Activated gamma-delta T cell treated with anti-CD3 and anti-CD28 coated beads, Interleukin-2, amount 50 U/mL, for 16 hours (primary cell): ENCODE data around the gene DCUN1D3.
"Not testable (repeated sequence)": the region's sequence is repeated elsewhere in the genome, so short reads cannot be mapped to it uniquely, and the experiment has no call there.

Source experiments
- DNase-seq: peaks from one replicate; pipeline ENCODE4 v3.0.0-alpha.2; 2020; ENCODE audit warnings: low read depth

The DCUN1D3 gene, protein sequence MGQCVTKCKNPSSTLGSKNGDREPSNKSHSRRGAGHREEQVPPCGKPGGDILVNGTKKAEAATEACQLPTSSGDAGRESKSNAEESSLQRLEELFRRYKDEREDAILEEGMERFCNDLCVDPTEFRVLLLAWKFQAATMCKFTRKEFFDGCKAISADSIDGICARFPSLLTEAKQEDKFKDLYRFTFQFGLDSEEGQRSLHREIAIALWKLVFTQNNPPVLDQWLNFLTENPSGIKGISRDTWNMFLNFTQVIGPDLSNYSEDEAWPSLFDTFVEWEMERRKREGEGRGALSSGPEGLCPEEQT

DNA sequence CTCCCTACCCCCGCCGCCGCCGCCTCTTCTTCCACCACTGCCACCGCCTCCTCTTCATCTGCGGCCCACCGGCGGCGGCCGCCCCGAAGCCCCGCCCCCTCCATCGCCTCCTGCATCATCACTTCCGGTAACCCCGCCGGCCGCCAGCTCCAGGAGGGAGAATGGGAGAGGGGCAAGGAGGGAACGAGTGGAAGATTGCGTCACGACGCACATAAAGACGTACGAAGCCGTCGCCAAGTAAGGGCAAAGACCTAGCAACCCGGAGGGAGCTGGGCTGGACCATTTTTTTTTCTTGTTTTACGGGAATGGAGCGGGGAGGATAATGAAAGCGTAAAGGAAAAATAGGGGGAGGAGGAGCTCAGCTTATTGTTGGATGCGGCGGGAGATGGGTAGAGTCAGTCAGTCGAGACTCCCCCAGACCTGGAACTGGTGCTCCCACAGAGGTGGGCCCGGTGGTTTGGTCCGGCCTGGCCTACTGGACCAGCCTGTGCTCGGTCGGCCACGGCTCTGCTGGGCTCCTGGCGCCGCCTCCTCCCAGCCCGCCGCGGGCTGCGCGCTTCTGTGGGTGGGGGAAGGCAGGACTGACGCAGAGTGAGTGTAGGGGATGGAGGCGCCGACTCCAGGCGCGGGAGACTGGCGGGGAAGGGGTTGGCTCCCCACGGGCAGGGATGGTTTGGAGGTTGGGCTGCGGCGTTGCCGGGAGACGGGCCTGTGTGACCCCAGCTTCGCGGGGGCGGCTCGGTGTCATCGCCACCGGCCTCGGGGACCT lies at the start of gene DCUN1D3, which contains the start of gene LYRM1:
DCUN1D3 (minus strand) TSS at position 60 of the 769 bp plus-strand sequence. CDS start 37,820 bp downstream, outside the sequence.
LYRM1 (plus strand) TSS at position 473 of the 769 bp plus-strand sequence. CDS start 14,785 bp downstream, outside the sequence.
- DNase-seq = peak; percentile 79

DNA sequence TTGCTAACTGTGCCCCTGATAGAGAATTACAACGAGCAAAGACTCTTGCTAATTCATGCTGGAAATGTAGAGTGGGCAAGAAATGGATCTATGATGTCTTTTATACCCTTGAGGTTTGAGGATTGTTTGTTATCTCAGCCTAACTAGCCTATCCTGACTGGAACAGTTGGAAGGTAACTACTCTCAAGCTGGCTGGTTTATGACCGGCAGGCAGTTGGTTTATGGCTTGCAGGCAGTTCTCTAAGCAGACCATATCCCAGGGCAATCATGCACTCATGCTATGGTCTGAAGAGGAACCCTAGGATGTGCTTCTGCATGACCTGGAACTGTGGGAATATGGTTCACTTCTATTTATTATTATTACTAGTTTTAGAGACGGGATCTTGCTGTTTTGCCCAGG lies 49.5 kb upstream of the DCUN1D3 start:
- DNase-seq = no peak

DNA sequence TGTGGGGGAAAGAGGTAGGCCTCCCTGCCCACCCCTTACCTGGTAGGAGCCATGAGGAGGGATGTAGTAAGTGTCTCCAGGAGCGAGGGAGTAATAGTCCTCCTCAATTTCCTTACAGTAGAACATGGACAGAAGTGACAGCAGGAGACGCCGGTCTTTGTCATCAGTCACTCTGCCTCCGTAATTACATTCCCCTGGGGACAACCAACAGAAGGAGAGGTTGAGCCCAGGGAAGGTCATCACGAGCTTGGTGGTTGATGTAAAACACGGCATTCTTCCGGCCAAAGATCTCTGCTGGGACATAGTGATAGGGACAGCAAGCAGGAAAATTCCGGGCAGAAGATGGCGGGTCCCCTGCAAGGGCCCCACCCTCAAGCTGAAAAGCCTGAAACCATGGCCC lies 48.3 kb upstream of the DCUN1D3 start:
- no peak for DNase-seq

DNA sequence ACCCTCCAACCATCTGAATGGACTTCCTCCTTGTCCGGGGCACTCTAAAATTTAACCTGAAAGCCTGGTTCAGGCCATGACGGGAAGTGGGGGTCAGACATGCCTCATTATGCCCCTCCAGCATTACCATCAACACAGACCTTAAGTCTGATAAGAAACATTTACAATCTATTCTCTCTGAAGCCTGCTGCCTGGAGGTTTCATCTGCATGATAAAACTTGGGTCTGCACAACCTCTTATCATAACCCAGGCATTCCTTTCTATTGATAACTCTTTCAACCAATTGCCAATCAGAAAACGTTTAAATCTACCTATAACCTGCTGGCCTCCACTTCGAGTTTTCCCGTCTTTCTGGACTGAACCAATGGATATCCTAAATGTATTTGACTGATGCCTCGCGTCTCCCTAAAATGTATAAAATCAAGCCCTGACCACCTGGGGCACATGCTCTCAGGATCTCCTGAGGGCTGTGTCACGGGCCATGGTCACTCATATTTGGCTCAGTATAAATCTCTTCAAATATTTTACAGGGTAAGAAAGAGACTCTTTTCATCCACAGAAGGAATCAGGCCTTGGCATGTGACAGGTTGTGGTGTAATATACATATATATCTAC lies 46.0 kb upstream of the DCUN1D3 start:
- DNase-seq = no peak

DNA sequence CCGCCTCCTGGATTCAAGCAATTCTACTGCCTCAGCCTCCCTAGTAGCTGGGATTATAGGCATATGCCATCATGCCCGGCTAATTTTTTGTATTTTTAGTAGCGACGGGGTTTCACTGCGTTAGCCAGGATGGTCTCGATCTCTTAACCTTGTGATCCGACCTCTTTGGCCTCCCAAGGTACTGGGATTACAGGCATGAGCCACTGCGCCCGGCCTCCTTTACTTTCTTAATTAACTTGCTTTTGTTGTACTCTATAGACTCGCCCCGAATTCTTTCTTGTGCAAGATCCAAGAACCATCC lies 45.4 kb upstream of the DCUN1D3 start:
- not testable (repeated sequence) for DNase-seq

DNA sequence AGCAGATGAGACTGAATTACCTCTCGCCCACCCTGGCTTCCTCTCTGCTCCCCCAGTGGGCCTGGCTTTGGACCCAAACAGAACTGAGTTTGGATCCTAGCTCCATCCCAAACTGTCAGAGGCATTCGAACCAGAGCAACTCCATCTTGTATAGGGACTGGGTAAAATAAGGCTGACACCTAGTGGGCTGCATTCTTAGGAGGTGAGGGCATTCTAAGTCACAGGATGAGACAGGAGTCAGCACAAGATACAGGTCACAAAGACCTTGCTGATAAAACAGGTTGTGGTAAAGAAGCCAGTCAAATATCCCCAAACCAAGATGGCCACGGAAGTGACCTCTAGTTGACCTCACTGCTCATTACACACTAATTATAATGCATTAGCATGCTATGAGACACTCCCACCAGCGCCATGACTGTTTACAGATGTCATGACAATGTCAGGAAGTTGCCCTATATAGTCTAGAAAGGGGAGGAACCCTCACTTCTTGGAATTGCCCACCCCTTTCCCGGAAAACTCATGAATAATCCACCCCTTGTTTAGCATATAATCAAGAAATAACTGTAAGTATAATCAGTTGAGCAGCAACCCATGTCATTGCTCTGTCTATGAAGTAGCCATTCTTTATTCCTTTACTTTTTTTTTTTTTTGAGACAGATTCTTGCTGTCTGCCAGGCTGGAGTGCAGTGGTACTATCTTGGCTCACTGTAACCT lies 44.9 kb upstream of the DCUN1D3 start:
- DNase-seq = peak; percentile 3

DNA sequence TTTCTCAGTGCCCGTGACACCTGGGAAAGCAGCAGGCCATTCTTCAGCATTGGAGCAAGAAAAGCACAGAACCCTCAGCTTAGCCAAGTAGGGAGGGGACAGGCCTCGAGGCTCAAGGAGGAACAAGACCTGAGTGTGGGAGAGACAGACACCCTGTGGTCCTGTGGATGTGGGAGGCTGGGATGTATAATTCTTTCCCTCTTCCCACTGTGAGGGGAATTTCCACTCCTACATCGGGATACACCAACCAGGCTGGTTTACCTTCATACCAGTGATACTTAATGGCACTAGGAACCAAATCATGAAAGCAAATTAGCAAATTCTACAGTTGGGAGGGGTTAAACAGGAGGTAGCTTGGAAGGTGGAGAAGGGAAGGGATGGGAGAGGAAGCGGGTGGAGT lies 42.1 kb upstream of the DCUN1D3 start:
- no peak for DNase-seq

DNA sequence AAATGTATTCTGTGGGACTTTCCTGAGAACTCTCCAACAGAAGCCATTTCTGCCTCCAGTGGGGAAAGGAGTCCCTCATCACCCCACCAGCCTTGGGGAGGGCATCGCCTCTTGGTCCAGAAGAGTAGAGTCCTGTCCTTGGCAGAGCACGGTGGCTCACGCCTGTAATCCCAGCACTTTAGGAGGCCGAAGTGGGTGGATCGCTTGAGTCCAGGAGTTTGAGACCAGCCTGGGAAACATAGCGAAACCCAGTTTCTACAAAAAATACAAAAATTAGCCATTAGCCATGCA lies 41.4 kb upstream of the DCUN1D3 start:
- no peak for DNase-seq

DNA sequence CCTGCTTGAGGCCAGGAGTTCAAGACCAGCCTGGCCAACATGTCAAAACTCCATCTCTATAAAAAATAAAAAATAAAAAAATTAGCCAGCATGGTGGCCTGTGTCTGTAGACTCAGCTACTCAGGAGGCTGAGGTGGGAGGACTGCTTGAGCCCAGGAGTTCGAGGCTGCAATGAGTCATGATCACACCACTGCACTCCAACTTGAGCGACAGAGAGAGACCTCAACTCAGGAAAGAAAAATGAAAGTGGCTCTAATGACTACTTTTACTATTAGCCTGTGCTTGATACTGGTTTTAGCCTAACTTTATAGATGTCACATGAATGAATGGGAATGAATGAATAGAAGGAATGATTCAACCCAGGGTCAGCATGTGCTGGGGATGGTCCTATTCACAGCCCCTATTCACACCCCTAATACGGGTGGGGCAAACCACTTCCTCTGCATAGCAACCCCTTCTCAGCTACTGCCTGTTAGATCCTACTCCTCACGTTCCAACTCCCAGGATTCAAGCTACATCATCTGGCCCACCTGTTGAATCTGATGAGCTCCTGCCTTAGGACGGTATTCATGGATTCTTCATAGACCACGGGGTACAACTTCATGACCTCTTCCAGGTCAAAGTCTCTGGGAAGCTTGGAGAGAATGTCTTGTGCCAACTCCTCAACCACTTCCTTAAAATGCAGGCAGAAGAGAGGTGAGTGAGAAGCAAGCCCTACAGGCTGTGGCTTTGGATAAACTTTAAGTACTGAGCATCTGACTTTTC lies 40.9 kb upstream of the DCUN1D3 start:
- DNase-seq = no peak

DNA sequence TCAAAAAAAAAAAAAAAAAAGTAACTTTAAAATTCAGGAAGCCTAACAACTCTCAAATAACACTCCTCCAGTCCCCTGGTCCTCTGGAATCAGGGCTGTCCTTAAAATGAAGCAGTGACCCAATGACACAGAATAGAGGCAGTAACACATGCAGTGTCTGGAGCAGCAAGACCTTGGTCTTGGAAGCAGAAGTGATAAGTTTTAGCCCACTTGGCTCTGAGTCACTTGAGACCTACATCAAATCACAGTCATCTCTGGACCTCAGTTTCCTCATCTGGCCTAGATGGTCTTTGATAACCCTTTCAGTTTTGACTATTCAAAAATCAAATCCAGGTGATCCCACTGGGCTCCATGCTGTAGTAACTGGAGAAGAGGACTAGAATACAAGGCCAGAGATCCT lies 39.5 kb upstream of the DCUN1D3 start:
- DNase-seq = no peak

DNA sequence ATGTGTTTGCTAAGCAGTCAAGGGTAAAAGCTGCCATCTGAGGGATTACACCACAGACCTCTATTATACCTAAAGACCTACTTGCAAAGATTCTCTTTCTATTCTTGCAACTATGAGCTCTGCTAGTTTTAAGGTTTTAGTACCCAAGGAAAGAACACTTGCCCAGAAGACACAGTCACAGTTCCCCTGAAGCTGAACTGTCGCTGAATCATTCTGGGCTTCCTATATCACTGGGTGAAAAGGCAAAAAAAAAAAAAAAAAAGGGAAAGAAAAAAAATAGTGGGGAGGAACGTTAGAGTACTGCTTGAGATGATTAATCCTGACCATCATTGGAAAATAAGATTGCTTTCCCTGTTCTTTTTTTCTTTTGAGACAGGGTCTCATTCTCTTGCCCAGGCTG lies 38.3 kb upstream of the DCUN1D3 start:
- DNase-seq = no peak

DNA sequence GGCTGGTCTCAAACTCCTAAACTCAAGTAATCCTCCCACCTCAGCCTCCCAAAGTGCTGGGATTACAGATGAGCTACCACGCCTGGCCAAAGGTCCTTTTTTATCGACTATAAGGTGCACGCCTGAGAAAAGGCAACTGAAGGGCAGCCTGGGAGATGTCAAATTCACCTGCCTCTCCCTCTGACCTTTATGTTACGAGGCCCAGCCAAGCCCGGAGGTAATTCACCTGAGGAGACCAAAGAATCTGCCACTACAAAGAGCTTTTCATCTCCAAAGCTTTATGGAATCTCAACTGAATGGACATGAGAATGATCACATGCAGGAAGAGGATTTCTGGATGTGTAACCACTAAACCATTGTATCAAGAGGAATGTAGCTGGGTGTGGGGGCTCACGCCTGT lies 37.6 kb upstream of the DCUN1D3 start:
- no peak for DNase-seq

DNA sequence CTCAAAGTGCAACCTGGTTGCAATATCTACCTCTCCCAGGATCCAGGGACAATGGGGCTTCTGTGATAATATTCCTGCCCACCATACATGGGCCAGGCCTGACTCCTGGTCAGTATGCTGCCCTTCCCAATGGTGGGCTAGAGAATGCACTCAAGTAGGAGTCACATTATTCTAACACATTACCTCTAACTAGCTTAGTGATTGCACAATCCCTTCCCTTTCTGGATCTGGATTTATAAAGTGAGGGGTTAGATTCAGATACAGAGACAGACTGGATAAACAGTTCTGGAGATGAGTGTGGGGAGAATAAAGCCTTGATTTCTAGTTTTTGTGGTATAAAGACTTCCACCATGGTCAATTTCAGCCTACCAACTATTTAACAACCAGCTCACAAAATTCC lies 33.4 kb upstream of the DCUN1D3 start:
- no peak for DNase-seq

DNA sequence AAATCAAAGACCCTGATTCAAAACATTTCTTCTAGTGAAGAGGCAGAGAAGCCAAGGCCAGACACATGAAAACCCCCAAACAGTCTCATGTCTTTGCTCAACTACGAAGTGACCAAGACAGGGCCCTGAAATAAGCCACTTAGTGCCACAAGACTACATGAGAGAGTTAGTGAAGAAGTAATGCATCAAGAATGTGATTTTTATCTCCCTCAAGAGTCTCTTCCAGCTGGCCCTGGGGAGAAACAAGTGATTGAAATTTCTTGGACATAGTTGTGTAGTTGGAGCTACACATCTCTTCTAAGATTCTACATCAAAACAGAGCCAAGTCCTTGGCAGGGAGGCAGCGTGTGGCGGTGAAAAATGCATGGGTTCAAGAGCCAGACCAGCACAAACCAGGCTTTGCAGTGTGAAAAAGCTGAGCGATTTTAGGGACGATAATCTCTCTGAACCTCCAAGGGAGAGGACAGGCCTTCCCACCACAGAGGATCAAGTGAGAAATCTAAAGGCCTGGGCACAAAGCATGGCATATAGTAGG lies 31.0 kb upstream of the DCUN1D3 start:
- DNase-seq = no peak

DNA sequence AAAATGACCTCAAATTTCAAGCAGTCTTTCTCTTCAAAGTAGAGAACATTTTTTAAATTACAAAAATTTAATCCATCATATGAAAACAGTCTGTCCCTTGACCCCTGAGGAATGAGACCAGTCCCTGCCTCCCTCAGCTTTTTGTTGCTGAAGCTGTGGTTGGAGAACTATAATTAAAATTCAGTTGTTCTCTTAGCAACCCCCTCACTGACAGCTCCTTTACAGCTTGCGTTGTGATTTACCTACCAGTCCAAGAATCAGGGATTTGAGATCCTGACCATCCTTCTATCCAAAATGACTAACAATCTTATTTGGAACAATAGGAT lies 30.2 kb upstream of the DCUN1D3 start:
- no peak for DNase-seq

DNA sequence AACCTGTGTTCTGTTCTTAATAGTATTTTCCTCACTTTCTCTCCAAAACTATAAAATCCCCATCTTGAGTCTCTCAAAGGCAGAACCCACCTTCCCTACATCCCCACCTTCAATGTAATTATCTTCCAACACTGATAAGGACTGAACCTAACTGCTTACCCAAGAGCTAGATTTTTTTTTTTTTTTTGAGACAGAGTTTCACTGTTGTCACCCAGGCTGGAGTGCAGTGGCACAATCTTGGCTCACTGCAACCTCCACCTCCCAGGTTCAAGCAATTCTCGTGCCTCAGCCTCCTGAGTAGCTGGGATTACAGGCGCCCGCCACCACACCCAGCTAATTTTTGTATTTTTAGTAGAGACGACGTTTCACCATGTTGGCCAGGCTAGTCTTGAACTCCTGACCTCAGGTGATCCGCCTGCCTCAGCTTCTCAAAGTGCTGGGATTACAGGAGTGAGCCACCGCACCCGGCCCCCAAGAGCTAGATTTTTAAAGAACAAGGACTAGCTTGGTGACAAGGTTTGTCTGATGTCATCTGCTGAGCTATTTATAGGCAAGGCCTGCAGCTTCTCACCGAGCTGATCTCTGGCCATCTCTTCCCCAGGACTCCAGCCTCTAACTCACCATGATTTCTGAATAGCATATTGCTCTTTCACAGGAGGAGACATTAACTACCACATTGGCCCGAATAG lies 29.7 kb upstream of the DCUN1D3 start:
- DNase-seq = not testable (repeated sequence)

DNA sequence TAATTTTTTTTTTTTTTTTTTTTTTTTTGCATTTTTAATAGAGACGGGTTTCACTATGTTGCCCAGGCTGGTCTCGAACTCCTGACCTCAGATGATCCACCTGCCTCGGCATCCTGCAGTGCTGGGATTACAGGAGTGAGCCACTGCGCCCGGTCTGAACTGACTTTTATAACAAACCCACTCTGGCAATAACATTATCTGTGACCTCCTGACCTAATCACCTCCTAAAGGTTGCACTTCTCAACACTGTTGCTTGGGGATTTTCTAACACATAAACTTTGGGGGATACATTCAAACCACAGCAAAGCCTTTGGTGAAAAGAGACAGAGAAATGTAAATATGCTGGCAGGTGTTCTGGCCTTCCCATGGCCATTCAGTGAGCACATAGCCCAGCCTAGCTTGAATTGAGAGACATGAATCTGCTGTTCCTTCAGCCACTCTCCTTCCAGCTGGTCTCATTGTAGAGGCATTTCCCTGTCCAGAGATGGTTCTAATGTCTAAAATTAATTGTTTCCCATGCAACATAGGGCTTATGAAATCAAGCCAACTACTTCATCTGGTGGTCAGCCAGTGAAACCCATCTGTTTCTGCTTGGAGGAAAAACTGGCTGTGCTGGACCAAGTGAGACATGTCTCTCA lies 28.7 kb upstream of the DCUN1D3 start:
- DNase-seq = no peak

DNA sequence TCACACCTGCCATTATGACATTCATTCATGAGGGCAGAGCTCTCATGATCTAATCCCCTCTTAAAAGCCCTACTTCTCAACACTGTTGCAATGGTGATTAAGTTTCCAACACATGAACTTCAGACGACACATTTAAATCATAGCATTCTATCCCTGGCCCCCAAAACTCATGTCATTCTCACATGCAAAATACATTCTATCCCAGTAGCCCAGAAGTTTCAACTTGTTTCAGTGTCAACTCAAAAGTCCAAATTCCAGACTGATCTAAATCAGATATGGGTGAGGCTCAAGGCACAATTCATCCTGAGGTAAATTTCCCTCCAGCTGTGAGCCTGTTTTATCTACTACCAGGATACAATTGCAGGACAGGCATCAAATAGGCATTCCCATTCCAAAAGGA lies 25.6 kb upstream of the DCUN1D3 start:
- no peak for DNase-seq

DNA sequence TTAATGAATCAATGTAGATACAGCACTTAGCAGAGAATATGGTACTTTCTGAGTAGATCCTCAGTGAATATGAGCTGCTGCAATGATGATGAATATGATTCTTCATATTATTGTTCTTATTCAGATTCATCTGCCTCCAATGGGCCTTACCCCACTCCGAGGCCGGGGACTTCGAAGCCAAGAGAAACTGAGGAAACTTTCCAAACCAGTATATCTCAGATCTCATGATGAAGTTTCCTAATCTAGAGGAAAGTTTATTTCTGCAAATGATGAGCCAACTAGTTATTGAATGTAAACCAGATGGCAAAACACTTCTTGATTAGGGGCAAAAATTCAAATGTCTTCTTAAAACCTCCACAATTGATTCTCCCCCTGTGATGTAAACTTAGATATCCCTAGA lies 23.7 kb upstream of the DCUN1D3 start:
- DNase-seq = no peak

DNA sequence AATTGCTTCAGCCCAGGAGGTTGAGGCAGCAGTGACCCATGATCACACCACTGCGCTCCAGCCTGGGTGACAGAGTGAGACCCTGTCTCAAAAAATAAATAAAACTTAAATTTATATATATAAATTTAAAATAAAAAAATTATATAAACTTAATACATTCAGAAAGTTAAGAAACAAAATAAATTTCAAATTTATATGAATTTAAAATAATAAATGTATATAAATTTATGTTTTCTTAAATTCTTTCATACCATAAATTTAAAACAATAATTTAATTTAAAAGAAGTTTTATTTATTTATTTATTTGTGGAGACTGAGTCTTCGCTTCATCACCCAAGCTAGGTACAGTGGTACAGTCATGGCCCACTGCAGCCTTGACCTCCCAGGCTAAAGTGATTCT lies 20.6 kb upstream of the DCUN1D3 start:
- DNase-seq = no peak

DNA sequence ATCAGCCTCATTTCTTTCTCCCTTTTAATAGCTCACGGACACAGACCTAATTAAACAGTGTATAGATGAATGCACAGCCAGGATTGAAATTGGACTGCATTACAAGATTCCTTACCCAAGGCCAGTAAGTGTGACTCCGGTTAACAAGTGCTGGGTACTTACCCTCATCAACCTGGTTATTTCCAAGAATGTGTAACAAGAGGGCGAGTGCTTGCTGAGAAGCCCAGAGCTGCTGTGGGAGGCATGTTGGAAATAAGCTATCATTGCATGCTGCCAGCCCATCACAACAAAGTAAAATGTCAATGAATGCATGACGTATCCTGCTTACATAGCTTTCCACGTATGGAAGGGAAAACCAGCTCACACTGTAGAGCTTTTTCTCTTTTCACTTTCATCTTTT lies 19.9 kb upstream of the DCUN1D3 start:
- DNase-seq = no peak
